Cortex of kidney (tissue), 1 donor: ENCODE measurements around the gene DHRS2.

ENCODE experiments used
- DNase-seq: peaks from one replicate; lab custom pipeline; 2025; lab: John Stamatoyannopoulos, UW

DHRS2 gene

DNA sequence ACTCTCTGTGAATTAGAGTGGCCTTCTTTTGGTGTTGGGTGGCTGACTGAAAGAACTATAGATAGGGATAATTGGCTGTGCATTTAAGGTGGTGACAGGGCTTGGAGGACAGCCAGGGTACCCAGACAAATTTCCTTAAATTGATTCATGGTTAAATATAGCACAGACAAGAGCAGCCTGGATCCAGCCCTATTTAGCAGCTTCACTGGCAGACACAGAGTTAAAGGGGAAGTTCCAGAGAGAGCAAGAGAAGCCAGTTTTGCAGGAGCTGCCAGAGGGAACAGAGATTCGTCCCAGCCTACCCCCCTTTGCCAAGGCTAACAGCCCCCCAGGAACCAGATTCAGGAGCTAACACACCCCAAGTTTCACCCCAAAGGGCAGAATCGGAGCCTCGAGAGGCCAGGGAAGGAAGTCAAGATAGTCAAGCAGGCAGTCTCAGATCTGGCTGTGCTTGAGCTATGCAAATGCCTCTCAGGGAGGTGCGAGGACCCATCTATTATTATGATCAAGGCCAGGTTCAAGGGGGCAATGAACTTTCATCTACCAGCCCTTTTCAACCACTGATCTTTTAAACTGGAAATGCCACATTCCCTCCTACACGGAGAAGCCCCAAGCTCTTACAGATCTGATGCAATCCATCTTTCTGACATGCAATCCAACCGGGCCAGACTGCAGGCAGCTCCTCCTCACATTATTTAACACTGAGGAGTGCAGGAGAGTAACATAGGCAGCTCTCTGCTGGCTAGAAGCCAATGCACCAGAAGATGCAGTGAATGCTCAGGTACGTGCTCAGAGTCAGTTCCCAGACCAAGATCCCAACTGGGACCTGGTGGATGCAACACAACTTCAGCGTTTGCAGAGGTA, 58.2 kb downstream of the DHRS2 start:
- DNase-seq: no peak
